Duodenal mucosa (tissue), 2 donors: ENCODE data around the gene RAD51AP2.

Source experiments
- H3K27ac ChIP-seq: one replicate; pipeline ENCODE4 v1.7.0; 2013; ENCODE audit warnings: low read depth, low read length
- H3K27me3 ChIP-seq, 2 donors: one replicate each; pipeline ENCODE4 v1.7.0; 2013; ENCODE audit warnings: low read length in 2 of 2, control low read depth in 1 of 2; ENCODE audit not compliant: insufficient read depth in 2 of 2, control insufficient read depth in 1 of 2
- H3K36me3 ChIP-seq, 2 donors: one replicate each; pipeline ENCODE4 v1.7.0; 2013; ENCODE audit warnings: low read length in 2 of 2, control low read depth in 1 of 2; ENCODE audit not compliant: insufficient read depth in 2 of 2, control insufficient read depth in 1 of 2
- H3K4me1 ChIP-seq, 2 donors: one replicate each; pipeline ENCODE4 v1.7.0; 2013; ENCODE audit warnings: low read length in 2 of 2, control low read depth in 1 of 2; ENCODE audit not compliant: insufficient read depth in 2 of 2, control insufficient read depth in 1 of 2
- H3K4me3 ChIP-seq, 2 donors: one replicate each; pipeline ENCODE4 v1.7.0; 2013; ENCODE audit warnings: low read length in 2 of 2, low read depth in 1 of 2
- H3K9ac ChIP-seq, 2 donors: one replicate each; pipeline ENCODE4 v1.7.0; 2013; ENCODE audit warnings: low read length in 2 of 2, low read depth in 1 of 2
- H3K9me3 ChIP-seq, 2 donors: one replicate each; pipeline ENCODE4 v1.7.0; 2013; ENCODE audit warnings: low read length in 2 of 2, control low read depth in 1 of 2; ENCODE audit not compliant: control insufficient read depth in 1 of 2

RAD51AP2 gene

GRCh38 chr2:17538022-17538843, 20.0 kb upstream of the RAD51AP2 start:
- H3K27me3 ChIP-seq, result peaks cover 53% of the 10 kb centered on the region in 2 donors
- H3K4me1 ChIP-seq, result peaks cover 0 to 9% of the 10 kb centered on the region in 2 donors
- H3K4me3 ChIP-seq, result peak overlapping the region; percentile 43 to 49
- H3K9ac ChIP-seq, result no peak overlapping the region
- H3K27ac ChIP-seq, result no peak overlapping the region
- no peaks in the 10 kb centered on the region for H3K36me3 ChIP-seq
- H3K9me3 ChIP-seq, result no peaks in the 10 kb centered on the region

- H3K4me3 ChIP-seq, result no peak overlapping the region
- no peak overlapping the region for H3K27ac ChIP-seq
- H3K36me3 ChIP-seq, result no peaks in the 10 kb centered on the region
- H3K27me3 ChIP-seq, result peaks cover 36 to 37% of the 10 kb centered on the region in 2 donors
- peaks cover 0 to 9% of the 10 kb centered on the region in 2 donors for H3K4me1 ChIP-seq
- H3K9ac ChIP-seq, result no peak overlapping the region
- no peaks in the 10 kb centered on the region for H3K9me3 ChIP-seq
Observed at GRCh38 chr2:17536416-17536815, 18.2 kb upstream of the RAD51AP2 start.

- Histone ChIP-seq H3K4me1 (peaks cover 0 to 3% of the 10 kb centered on the region in 2 donors), H3K4me3 (no peak overlapping the region)
Observed at GRCh38 chr2:17533546-17533945, 15.3 kb upstream of the RAD51AP2 start.

GRCh38 chr2:17529771-17530170, 11.5 kb upstream of the RAD51AP2 start:
- Histone ChIP-seq H3K27me3 (no peaks in the 10 kb centered on the region), H3K27ac (no peak overlapping the region), H3K4me1 (no peaks in the 10 kb centered on the region), H3K9ac (no peak overlapping the region), H3K36me3 (no peaks in the 10 kb centered on the region), H3K4me3 (no peak overlapping the region), H3K9me3 (no peaks in the 10 kb centered on the region)

More at GRCh38 chr2:17533546-17533945, 15.3 kb upstream of the RAD51AP2 start:
- Histone ChIP-seq H3K27me3 (peaks cover 9 to 12% of the 10 kb centered on the region in 2 donors), H3K9me3 (no peaks in the 10 kb centered on the region), H3K9ac (no peak overlapping the region), H3K36me3 (no peaks in the 10 kb centered on the region), H3K27ac (no peak overlapping the region)

- Histone ChIP-seq H3K9ac (no peak overlapping the region), H3K4me3 (no peak overlapping the region), H3K9me3 (no peaks in the 10 kb centered on the region), H3K27me3 (peaks cover 0 to 17% of the 10 kb centered on the region in 2 donors), H3K4me1 (peaks cover 3 to 4% of the 10 kb centered on the region in 2 donors), H3K36me3 (no peaks in the 10 kb centered on the region), H3K27ac (no peak overlapping the region)
Observed at GRCh38 chr2:17522303-17522702, 4.1 kb upstream of the RAD51AP2 start.

- Histone ChIP-seq H3K27ac (no peak overlapping the region), H3K9ac (no peak overlapping the region), H3K4me1 (peaks cover 3 to 4% of the 10 kb centered on the region in 2 donors), H3K4me3 (no peak overlapping the region), H3K27me3 (peaks cover 0 to 18% of the 10 kb centered on the region in 2 donors), H3K36me3 (no peaks in the 10 kb centered on the region), H3K9me3 (no peaks in the 10 kb centered on the region)
Observed at GRCh38 chr2:17521621-17522020, 3.4 kb upstream of the RAD51AP2 start.

GRCh38 chr2:17520761-17521160, 2.5 kb upstream of the RAD51AP2 start:
- Histone ChIP-seq H3K9me3 (no peaks in the 10 kb centered on the region), H3K4me3 (no peak overlapping the region), H3K9ac (no peak overlapping the region), H3K27ac (no peak overlapping the region), H3K27me3 (peaks cover 0 to 18% of the 10 kb centered on the region in 2 donors), H3K4me1 (peaks cover 3 to 4% of the 10 kb centered on the region in 2 donors), H3K36me3 (no peaks in the 10 kb centered on the region)

GRCh38 chr2:17519486-17519885, 1.2 kb upstream of the RAD51AP2 start:
- Histone ChIP-seq H3K9me3 (no peaks in the 10 kb centered on the region), H3K4me1 (peaks cover 3 to 4% of the 10 kb centered on the region in 2 donors), H3K9ac (no peak overlapping the region), H3K4me3 (no peak overlapping the region), H3K27ac (no peak overlapping the region), H3K36me3 (no peaks in the 10 kb centered on the region), H3K27me3 (peaks cover 0 to 18% of the 10 kb centered on the region in 2 donors)

GRCh38 chr2:17517481-17518211, 594 bp downstream of the RAD51AP2 start:
- Histone ChIP-seq H3K36me3 (no peaks in the 10 kb centered on the region), H3K9ac (no peak overlapping the region), H3K9me3 (no peaks in the 10 kb centered on the region), H3K27ac (no peak overlapping the region), H3K4me1 (peaks cover 3 to 4% of the 10 kb centered on the region in 2 donors), H3K4me3 (peak overlapping the region; percentile 61 to 63), H3K27me3 (peaks cover 0 to 9% of the 10 kb centered on the region in 2 donors)

- Histone ChIP-seq H3K36me3 (no peaks in the 10 kb centered on the region), H3K27me3 (peaks cover 0 to 9% of the 10 kb centered on the region in 2 donors), H3K4me1 (peaks cover 3 to 4% of the 10 kb centered on the region in 2 donors), H3K9me3 (no peaks in the 10 kb centered on the region), H3K4me3 (no peak overlapping the region), H3K27ac (no peak overlapping the region), H3K9ac (no peak overlapping the region)
Observed at GRCh38 chr2:17515652-17516051, 2.6 kb downstream of the RAD51AP2 start.
